SKM-1 (cell line): Measurements from ENCODE around the gene EIF5A.

Experiments used
- DNase-seq: peaks from one replicate; lab custom pipeline; 2025; ENCODE audit not compliant: unreplicated experiment; lab: John Stamatoyannopoulos, UW

The EIF5A gene

GRCh38 chr17:7306911-7307685, at the start of gene EIF5A:
Gene EIF5A (plus strand): TSS chr17:7307628. CDS start chr17:7309636, 2,008 bp downstream.
- DNase-seq = peak; percentile 93

GRCh38 chr17:7258731-7259554, 48.5 kb upstream of the EIF5A start:
- DNase-seq = no peak

DNA sequence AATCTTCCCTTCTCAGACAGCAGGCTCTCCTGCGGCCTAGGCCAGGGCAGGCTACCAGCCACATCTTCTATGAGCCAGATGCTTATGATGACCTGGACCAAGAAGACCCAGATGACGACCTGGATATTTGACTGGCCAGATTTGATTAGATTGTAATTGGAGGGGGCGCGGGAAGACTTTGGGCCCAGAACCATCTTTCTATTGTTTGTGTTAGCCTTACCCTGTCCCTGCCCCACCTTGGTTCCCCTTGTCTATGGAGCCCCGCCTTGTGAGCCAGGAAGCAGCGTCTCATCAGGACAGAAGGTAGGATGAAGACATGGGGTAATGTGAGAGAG, 47.9 kb upstream of the EIF5A start:
- DNase-seq = no peak

DNA sequence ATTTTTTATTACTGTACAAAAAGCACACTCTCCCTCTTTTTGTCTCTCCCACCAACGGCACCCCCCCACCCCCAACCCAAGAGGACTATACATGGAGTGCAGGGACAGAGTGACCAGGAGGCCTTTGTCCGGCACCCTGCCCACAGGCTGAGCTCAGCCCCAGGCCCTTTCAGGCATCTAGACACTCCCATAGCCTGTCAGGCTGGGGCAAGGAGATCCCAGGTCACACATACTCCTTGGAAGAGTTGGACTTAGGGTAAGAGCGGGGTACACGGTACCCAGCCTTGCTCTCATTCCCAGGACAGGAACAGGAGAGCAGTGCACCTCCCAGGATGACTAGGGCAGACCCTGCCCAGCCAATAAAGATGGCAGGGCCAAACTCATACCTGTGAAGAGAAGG, 47.3 kb upstream of the EIF5A start:
- no peak for DNase-seq

DNA sequence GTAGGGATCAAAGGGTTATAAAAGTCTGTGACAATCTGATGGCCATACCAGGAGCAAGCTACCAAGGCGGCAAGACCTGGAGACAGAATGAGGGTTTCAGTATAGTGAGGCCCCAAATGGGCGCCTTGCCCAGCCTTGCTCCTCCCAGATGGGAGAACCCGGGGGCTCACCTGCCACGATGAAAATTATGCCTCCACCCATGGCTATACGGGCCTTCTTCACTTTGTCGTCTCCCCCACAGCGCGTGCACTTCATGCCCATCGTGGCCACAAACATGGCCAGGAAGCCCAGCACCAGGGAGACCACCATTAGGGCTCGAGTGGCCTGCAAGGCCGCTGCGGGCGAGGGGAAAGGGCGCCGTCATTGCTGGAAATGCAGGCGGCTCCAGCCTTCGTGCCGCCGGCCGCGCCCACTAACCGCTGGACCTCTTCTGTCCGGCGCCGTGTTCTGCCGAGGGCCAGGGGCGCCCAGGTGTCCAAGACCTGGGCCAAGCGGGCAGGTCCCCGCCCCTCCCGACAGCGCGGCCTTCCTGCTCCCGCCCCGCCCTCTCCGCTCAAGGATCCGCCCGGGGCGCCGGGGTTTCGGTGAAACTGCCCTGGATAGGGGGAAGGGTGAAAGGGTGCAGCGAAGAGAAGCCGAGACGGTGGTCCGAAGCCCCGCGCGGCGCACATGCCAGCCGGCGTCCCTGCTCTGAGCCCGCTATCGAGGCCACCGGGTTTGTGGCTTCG, 46.6 kb upstream of the EIF5A start:
- no peak for DNase-seq

DNA sequence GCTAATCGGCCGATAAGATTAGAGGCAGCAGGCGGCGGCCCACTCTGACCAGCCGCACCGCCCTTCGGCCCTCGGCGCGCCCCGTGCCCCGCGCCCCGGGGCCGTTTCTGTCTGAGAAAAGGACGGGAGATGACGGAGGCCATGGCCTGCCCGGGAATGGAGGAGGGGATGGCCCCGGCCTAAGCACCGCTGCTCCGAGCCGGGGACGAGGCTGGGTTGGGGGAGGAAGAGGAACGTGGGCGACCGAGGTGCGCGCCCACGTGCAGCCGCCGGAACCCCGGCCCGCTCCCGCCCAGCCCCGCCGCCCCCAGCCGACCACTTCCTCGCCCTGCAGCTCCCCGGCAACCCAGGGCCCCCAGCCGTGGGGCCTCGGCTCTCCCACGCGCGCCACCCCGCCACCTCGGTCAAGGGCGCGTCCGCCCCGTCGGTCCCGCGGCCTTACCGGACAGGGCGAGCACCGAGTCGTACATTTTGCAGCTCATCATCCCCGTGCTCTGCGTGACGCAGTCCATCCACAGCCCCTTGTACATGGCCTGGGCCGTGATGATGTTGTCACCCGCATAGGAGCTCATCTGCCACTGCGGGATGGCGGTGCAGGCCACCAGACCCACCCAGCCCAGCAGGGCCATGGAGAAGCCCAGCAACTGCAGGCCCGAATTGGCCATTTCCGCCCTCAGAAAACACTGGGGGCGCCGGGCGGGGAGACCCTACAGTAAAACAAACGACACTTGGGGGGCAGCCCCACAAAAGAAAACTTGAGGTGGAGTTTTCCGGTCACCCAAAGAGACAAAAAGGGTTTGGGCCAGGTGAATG, 45.8 kb upstream of the EIF5A start:
- DNase-seq = no peak

GRCh38 chr17:7262192-7262934, 45.1 kb upstream of the EIF5A start, which contains the start of gene CLDN7:
Gene CLDN7 (minus strand): TSS chr17:7262478. CDS start chr17:7262043, 435 bp downstream.
- no peak for DNase-seq

DNA sequence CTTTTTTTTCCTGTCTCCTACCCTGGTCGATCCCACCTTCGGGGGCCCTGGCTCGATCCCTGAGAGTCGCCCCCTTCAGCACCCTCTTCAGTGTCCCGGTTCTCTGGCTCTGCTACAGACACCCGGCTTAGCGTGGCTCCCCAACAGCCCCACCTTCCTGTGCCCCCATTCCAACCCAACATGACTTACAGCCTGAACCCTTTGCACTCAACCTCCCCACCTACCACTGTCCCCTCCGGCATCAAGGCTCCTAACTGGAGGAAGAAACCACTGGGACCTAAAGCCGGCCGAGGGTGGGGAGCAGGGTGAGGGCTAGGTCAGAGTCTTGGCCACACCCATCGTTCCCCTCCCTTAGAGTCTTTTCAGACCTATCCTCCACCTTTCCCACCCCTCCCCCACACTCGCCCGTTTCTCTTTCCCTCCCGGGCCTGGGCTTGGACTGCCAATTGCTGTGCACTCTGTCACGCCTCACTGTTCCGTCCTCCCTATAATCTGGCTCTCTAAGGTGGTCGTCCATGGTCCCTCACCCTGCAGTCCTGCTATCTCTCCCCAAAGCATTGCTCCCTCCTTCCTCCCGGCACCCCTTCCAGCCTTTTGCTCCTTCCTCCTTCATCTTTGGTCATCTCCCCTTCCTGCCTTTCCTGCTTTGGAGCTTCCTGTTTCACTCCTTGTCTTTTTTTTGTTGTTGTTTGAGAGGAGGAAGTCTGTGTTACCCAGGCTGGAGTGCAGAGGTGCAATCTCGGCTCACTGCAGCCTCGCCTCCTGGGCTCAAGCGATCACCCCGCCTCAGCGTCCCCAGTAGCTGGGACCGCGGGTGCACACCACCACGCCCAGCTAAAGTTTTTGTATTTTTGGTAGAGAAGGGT, 44.3 kb upstream of the EIF5A start:
- DNase-seq = no peak

GRCh38 chr17:7263801-7264078, 43.7 kb upstream of the EIF5A start:
- no peak for DNase-seq

DNA sequence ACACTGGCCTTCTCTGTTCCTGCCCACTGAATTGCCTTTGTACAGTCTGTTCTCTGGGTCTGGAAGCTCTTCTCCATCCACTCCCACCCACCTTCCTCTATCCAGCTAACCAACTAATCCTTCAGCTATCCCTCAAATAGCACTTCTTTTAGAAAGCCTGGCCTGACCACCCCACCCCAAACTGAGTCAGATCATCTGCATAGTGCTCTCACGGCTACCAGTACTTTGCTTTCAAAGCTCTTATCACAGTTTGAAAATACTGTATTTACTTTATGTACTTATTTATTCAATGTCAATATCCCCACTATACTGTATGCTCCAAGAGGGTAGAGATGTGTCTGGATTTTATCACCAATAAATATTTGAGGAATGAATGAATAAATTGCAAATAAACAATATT, 40.6 kb upstream of the EIF5A start:
- no peak for DNase-seq

GRCh38 chr17:7279448-7279847, 28.0 kb upstream of the EIF5A start:
- no peak for DNase-seq

GRCh38 chr17:7280519-7281073, 26.8 kb upstream of the EIF5A start:
- DNase-seq = peak; percentile 54

DNA sequence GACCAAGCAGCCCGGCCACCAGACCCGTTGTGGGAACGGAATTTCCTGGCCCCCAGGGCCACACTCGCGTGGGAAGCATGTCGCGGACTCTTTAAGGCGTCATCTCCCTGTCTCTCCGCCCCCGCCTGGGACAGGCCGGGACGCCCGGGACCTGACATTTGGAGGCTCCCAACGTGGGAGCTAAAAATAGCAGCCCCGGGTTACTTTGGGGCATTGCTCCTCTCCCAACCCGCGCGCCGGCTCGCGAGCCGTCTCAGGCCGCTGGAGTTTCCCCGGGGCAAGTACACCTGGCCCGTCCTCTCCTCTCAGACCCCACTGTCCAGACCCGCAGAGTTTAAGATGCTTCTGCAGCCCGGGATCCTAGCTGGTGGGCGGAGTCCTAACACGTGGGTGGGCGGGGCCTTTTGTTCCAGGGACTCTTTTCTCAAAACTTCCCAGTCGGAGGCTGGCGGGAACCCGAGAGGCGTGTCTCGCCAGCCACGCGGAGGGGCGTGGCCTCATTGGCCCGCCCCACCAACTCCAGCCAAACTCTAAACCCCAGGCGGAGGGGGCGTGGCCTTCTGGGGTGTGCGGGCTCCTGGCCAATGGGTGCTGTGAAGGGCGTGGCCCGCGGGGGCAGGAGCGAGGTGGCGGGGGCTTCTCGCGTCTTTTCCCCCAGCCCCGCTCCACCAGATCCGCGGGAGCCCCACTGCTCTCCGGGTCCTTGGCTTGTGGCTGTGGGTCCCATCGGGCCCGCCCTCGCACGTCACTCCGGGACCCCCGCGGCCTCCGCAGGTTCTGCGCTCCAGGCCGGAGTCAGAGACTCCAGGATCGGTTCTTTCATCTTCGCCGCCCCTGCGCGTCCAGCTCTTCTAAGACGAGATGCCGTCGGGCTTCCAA, 26.1 kb upstream of the EIF5A start, which contains the start of gene SLC2A4:
TSS of gene SLC2A4 (plus strand) at position 645 of the 879 bp plus-strand sequence. CDS start at position 862, 217 bp downstream.
- DNase-seq = no peak

GRCh38 chr17:7281953-7282751, 25.3 kb upstream of the EIF5A start:
- no peak for DNase-seq

GRCh38 chr17:7282752-7283321, 24.6 kb upstream of the EIF5A start:
- no peak for DNase-seq

DNA sequence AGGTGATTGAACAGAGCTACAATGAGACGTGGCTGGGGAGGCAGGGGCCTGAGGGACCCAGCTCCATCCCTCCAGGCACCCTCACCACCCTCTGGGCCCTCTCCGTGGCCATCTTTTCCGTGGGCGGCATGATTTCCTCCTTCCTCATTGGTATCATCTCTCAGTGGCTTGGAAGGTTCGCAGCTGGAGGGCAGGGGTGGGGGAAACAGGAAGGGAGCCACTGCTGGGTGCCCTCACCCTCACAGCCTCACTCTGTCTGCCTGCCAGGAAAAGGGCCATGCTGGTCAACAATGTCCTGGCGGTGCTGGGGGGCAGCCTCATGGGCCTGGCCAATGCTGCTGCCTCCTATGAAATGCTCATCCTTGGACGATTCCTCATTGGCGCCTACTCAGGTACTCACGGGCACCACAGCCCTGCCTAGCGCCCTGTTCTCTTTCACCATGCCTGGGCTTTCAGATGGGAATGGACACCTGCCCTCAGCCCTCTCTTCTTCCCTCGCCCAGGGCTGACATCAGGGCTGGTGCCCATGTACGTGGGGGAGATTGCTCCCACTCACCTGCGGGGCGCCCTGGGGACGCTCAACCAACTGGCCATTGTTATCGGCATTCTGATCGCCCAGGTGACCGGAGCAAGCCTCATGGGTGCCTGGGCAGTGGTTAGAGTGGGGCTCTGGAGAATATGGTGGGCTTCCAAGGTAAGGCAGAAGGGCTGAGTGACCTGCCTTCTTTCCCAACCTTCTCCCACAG, 23.8 kb upstream of the EIF5A start:
- DNase-seq = no peak
